Chondrocyte (in vitro differentiated cells): Measurements from ENCODE around the gene ARHGEF11. TPM values are rescaled to one million over a fixed set of nuclear protein-coding genes. Genes with fewer than 3 reads are reported as not detected.

Experiments used
- DNase-seq: peaks from one replicate; pipeline ENCODE4 v3.0.0; 2021; ENCODE audit warnings: mixed read lengths, low spot score
- H3K27ac Mint-ChIP-seq: one replicate; pipeline ENCODE4 v1.8.0; 2021; ENCODE audit warnings: mild to moderate bottlenecking, moderate library complexity, mixed read lengths; ENCODE audit not compliant: unreplicated experiment
- H3K27me3 Mint-ChIP-seq: 2 replicates; pipeline ENCODE4 v1.8.0; 2021; ENCODE audit warnings: low read depth, mixed read lengths
- H3K36me3 Mint-ChIP-seq: 2 replicates; pipeline ENCODE4 v1.8.0; 2021; ENCODE audit warnings: low read depth, mixed read lengths
- H3K4me1 Mint-ChIP-seq: 2 replicates; pipeline ENCODE4 v1.8.0; 2021; ENCODE audit warnings: low read depth, mild to moderate bottlenecking, mixed read lengths
- H3K4me3 Mint-ChIP-seq: one replicate; pipeline ENCODE4 v1.8.0; 2021; ENCODE audit warnings: mild to moderate bottlenecking, moderate library complexity, mixed read lengths; ENCODE audit not compliant: unreplicated experiment
- H3K9me3 Mint-ChIP-seq: 2 replicates; pipeline ENCODE4 v1.8.0; 2021; ENCODE audit warnings: low read depth, mixed read lengths
- CTCF ChIP-seq: fragments of 200-600 bp; sonication (generic); IDR thresholded peaks from 2 replicates; pipeline ENCODE4 v1.5.0; 2021; ENCODE audit warnings: antibody characterized with exemption, mild to moderate bottlenecking, moderate library complexity
- total RNA-seq: library from RNA; stranded (reverse); gene quantifications from 3 replicates; pipeline ENCODE4 v1.2.1, GENCODE V29; 2021

Gene ARHGEF11
- total RNA-seq, 1 donor from 2014 or later = 34.8 TPM

GRCh38 chr1:157019457-157019856 lies 26.1 kb downstream of the ARHGEF11 start:
- no peak for DNase-seq
- Mint-ChIP-seq H3K4me1 (no peaks in the 10 kb centered on the region), H3K36me3 (peaks cover 23% of the 10 kb centered on the region), H3K27ac (no peak overlapping the region), H3K9me3 (peaks cover 41% of the 10 kb centered on the region), H3K4me3 (no peak overlapping the region), H3K27me3 (no peaks in the 10 kb centered on the region)
- no peak for TF ChIP-seq CTCF

- no peaks in the 10 kb centered on the region for H3K27me3 Mint-ChIP-seq
Measured at GRCh38 chr1:157011845-157012244, 33.7 kb downstream of the ARHGEF11 start.

GRCh38 chr1:157008502-157008901 lies 37.0 kb downstream of the ARHGEF11 start:
- TF ChIP-seq CTCF = no peak
- no peak overlapping the region for H3K4me3 Mint-ChIP-seq
- no peaks in the 10 kb centered on the region for H3K27me3 Mint-ChIP-seq
- peaks cover 4% of the 10 kb centered on the region for H3K9me3 Mint-ChIP-seq
- no peaks in the 10 kb centered on the region for H3K36me3 Mint-ChIP-seq
- H3K27ac Mint-ChIP-seq = no peak overlapping the region
- H3K4me1 Mint-ChIP-seq = peaks cover 27% of the 10 kb centered on the region
- no peak for DNase-seq

More at GRCh38 chr1:157011845-157012244, 33.7 kb downstream of the ARHGEF11 start:
- Mint-ChIP-seq H3K4me3 (no peak overlapping the region), H3K36me3 (no peaks in the 10 kb centered on the region), H3K27ac (no peak overlapping the region), H3K4me1 (peaks cover 9% of the 10 kb centered on the region), H3K9me3 (peaks cover 4% of the 10 kb centered on the region)
- DNase-seq = no peak
- TF ChIP-seq CTCF = no peak

GRCh38 chr1:157007306-157007705 lies 38.2 kb downstream of the ARHGEF11 start:
- no peak for TF ChIP-seq CTCF
- H3K9me3 Mint-ChIP-seq = peaks cover 4% of the 10 kb centered on the region
- H3K27me3 Mint-ChIP-seq = no peaks in the 10 kb centered on the region
- H3K4me1 Mint-ChIP-seq = peaks cover 27% of the 10 kb centered on the region
- H3K27ac Mint-ChIP-seq = no peak overlapping the region
- no peaks in the 10 kb centered on the region for H3K36me3 Mint-ChIP-seq
- no peak overlapping the region for H3K4me3 Mint-ChIP-seq
- no peak for DNase-seq

- Mint-ChIP-seq H3K27me3 (no peaks in the 10 kb centered on the region), H3K4me1 (peaks cover 27% of the 10 kb centered on the region), H3K27ac (no peak overlapping the region), H3K4me3 (no peak overlapping the region), H3K36me3 (no peaks in the 10 kb centered on the region), H3K9me3 (peaks cover 4% of the 10 kb centered on the region)
- no peak for DNase-seq
- no peak for TF ChIP-seq CTCF
Measured at GRCh38 chr1:157006676-157007075, 38.9 kb downstream of the ARHGEF11 start.
